ENCODE measurements around the gene C12orf54. TPM values are rescaled to one million over a fixed set of nuclear protein-coding genes. Genes with fewer than 3 reads are reported as not detected.
"Not testable (repeated sequence)": the region's sequence is repeated elsewhere in the genome, so short reads cannot be mapped to it uniquely, and the experiment has no call there.

Gene C12orf54
- total and polyA plus RNA-seq, 10 of the 15 experiments (the other 5 are each of a cell fraction or from before 2014, with no cell fraction given), result 0.79 to 7.8 (median 4.2) TPM

GRCh38 chr12:48482198-48482597 is at the start of gene C12orf54 (continued):
- TF ChIP-seq ZBTB4 (CRISPR knock-in tag; IDR thresholded peaks at IDR 0.05), result no peak
- TF ChIP-seq NR2C2 (IDR thresholded peaks at IDR 0.05; ENCODE audit: borderline replicate concordance, control insufficient read depth, insufficient read length, low read depth), result no peak
- no peak for TF ChIP-seq YY1 (IDR thresholded peaks at IDR 0.05; ENCODE audit: low read depth, low read length)

- POLR2A ChIA-PET; RAD21 ChIA-PET (ENCODE audit: unreplicated experiment): not testable (repeated sequence)
These were observed 48.3 kb upstream of the C12orf54 start for GRCh38 chr12:48434016-48434415.

More at GRCh38 chr12:48434016-48434415, 48.3 kb upstream of the C12orf54 start:
- H4K20me1 ChIP-seq (ENCODE audit: control insufficient read depth, insufficient read depth); H3K9ac ChIP-seq (ENCODE audit: control insufficient read depth, insufficient read depth, low read length); H3K9me3 ChIP-seq (replicated peaks; ENCODE audit: control insufficient read depth, insufficient read depth, low read length); CTCF ChIA-PET; FAIRE-seq; H3K27me3 ChIP-seq (replicated peaks in 1 of 2; ENCODE audit: control insufficient read depth in 2 of 2, insufficient read depth in 2 of 2, low read length in 1 of 2); H3K27ac ChIP-seq (ENCODE audit: control insufficient read depth, insufficient read depth); H3K79me2 ChIP-seq (ENCODE audit: control insufficient read depth, insufficient read depth, low read length); BruUV-seq (replicated peaks); H3K4me1 ChIP-seq (ENCODE audit: control insufficient read depth, insufficient read depth, low read length); SMC1A ChIA-PET (ENCODE audit: uncharacterized antibody, unreplicated experiment); H3K36me3 ChIP-seq (ENCODE audit: control insufficient read depth in 2 of 2, insufficient read depth in 2 of 2, low read length in 1 of 2); intact Hi-C loops (cut with micrococcal nuclease; ENCODE audit: unreplicated experiment); H3K4me2 ChIP-seq (ENCODE audit: control insufficient read depth, insufficient read depth); ATAC-seq; DNase-seq (ENCODE audit: low read depth, low spot score); H3K4me3 ChIP-seq; in situ Hi-C loops (cut with MboI); H2AFZ ChIP-seq (ENCODE audit: control insufficient read depth, low read depth, low read length): not testable (repeated sequence)
- 60% methylated on average over 10 of the region's 10 CpGs for WGBS (ENCODE audit: insufficient coverage, insufficient replicate concordance, low lambda C conversion rate, missing lambda C conversion rate)
